Measurements from ENCODE around the gene TMEM212.
A peak's percentile ranks its signal among the peaks of the same experiment; 100 is the strongest.

GRCh38 chr3:171829841-171830517 is 13.2 kb upstream of the TMEM212 start:
- TF ChIP-seq CTCF (IDR thresholded peaks at IDR 0.05 in 4 of 5, conservative IDR thresholded peaks at IDR 0.05 in 1 of 5) (peak; percentile 14 to 60 (median 40)), POLR2A (IDR thresholded peaks at IDR 0.05) (no peak)
